SIG-M5 treated with dmso at 0.1 percent for 504 hours (cell line): ENCODE measurements around the gene TRERF1.

Source experiments
- DNase-seq: peaks from one replicate; lab custom pipeline; 2025; ENCODE audit not compliant: unreplicated experiment; lab: John Stamatoyannopoulos, UW

Gene TRERF1

DNA sequence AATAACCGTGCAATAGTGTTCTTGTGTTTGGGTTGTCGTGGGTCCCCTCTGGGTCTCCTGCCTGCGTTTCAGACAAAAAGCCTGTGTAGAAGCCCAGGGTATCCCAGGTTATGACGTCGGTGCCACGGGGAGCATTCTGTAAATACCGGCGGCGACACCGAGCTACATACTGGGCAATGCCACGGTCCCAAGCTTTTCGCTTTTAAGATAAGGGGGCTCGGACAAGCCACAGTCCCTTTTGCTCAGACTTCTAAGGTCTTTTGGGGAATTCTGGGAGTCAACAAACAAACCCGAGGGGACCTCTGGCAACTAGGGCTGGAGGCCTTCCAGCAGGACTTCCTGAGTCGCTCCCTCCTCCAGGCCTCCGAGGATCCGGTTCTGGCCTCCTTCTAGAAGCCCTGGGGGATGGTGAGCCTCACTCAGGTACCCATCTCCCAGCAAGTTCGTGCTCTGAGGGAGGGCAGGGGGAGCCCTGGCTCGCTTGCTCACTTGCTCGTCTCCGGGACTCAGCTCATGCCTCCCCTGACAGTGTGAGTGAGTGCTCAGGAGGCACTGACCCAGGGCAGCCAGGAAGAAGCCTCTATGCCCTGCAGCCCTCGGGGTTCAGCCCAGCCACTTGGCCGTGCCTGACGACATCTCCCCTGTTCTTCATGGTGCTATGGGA is 171.6 kb downstream of the TRERF1 start:
- DNase-seq: no peak

DNA sequence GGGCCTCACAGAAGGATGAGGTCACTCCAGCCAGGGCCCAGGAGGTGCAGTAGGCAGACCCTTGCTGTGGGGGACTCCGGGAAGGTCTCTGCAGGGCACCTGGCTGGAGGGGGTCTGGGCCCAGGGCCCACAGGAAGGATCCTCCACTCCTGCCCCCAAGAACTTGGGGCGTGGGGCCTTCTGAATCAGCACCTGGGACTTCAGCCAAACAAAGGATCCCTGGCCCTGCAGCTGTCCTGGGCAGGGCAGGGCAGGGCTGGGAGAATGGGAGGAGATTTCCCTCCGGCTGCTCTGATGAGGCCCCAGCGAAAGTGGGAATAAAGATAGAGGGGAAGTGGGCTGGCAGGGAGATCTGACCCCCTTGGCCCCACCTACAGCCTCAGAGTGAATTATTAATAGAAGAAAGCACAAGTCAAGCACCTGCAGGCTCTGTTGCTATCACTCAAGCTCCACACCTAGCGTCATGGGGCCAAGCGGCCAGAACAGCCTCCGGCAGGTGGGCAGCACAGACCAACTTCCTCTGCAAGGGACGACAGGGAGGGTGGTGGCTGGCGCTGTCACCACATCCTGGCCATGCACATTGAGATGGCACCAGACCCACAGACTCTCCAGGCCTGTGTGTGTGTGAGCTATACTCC is 172.5 kb downstream of the TRERF1 start:
- DNase-seq: no peak

DNA sequence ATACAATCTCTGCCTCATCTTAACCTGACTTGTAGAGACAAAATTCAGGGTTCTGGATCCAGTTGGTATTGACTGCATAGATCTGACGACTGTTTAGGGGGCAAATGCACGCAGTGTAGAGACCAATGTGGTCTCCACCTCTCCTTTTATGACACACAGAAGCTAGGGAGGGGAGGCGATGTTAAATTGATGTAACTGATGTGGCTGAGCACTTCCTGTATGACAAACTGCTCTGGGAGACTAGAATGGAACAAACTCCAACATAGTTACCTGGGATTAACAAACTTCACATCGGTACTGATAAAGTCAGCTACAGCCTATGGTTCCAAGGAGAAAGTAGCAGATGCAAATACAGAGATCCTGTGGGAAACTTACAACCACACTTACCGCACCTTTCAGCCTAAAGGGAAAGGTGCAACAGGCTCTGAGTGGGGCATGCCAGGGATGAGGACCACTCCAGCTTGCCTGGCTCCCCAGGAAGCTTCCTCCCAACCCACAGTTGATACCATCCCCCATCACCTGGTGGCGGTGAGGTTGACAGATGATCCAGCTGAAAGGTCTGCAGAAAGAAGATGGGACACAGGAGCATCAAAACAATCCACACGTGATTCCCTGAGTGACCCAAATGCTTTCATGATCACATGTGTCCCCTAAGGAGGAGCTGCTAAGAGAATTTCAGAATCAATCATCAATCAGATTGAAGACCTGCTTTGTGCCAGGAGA is 173.4 kb downstream of the TRERF1 start:
- no peak for DNase-seq

DNA sequence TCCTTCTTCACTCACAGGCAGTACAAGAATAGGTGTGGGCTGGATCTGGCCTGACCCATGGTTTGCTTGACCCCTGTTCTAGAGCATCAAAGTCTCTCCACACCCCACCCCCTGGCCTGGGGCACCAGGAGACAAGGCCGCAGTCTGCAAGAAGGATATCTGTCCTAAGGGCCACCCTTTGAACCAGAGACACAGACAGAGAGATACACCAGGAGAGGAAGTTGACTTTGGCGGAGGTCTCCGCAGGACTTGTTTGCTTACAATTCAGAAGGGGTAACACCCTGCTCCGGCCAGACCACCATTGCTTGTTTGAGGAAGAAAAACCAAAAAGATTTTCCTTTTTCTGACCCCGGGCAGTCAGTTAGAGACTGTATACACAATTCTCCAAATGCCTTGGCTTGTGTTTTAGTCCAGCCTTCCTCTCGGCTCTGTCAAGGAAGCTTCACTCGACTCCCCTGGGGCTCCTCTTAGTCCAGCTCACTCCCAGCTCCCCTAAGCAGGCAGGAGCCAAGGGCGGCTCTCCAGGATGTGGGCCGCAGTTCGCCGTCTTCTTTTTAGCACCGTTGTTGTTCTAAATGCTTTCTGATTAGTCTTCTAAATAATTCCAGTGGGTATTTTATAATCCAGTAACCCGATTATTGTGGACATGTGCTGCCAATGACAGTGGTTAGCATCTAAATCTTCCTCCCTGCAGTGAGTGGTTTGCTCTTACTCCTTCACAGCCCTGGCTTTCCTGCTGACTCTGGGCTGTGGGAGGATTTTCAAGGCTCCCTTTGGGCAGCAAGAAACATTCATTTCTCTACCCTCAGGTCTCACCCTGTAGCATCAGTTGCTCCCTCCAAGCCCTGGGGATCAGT is 175.5 kb downstream of the TRERF1 start:
- no peak for DNase-seq

DNA sequence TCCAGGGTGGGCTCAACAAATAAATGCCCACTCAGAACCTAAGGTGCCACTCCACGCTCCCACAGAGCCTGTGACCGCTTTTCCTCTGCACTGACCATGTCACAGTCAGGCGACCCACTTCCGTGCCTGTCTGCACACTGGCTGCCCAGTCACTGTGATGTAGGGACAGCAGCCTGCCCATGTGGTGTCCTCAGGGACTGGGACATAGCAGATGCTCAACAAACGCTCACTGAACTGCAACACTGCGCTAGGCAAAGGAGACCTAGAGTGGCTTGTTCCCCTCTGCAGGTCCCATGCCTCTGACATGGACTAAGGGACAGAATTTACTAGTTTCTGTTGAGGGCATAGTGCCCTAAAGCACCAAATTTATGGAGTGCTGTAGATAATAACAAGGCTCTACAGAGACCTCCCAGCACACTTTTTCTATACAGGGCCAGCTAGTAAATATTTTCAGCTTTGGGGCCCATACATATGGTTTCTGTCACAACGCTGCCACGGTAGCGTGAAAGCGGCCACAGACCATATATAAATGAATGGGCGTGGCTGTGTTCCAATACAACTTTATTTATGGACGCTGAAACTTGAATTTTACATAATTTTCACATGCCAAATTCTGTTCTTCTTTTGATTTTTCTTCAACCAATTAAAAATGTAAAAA is 176.2 kb downstream of the TRERF1 start:
- DNase-seq: no peak

DNA sequence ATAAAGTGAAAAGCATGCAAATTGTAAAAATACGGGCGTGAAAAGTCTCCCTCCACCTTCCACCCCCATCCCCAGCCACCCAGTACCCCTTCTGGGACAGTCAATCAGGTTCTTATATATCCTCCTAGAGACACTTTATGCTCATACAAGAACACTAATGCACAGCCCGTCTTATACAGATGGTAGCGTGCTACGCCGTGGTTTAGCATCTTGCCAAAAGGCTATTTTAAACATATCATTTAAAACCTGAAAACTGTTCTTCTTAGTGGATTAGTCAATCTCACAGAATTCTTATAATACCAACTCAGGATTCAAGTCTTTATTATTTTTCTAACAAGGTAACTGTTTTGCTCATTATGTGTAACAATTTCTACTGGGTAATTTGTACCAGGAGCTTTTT is 176.8 kb downstream of the TRERF1 start:
- no peak for DNase-seq

DNA sequence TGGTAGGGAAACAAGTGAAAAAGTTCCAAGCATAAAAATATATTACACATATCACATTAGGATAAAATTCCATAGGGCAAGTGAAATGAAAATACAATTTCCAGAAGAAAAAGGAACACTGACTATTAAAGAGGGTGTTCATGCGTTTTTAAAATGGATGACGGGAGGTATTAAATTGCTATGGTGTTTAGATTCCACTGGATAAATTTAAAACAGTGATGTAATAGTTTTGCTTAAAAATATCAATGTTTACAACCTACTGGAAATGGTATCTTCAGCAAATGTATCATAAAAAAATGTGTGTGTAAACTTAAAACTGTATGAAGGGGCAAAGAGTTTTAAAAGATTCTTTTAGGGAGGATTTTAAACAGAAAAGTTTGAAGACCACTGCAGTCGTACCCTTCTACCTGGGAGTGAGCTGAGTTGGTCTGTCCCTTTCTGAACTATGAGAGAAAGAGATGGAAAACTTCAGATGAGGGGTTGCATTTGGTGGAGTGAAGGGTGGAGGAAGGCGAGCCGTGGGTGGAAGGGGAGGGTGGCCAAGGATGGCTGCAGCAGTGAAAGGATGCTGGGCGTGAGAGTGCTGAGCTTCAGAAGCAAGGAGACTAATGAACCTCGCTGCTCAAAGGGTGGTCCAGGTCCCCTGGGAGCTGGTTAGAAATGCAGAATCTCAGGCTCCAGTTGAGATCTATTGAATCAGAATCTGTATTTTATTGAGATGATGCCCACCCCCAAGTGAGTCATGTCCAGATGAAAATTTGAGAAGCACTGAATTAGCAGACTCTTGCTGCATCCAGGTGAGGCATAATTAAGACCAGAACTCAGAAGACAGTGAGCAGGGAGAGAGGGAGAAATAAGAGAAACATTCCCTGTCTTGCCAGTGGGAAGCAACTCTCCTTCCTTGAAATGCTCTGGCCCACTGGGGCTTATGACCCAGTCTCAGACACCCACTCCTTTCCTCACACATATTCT is 179.6 kb downstream of the TRERF1 start:
- DNase-seq: no peak

DNA sequence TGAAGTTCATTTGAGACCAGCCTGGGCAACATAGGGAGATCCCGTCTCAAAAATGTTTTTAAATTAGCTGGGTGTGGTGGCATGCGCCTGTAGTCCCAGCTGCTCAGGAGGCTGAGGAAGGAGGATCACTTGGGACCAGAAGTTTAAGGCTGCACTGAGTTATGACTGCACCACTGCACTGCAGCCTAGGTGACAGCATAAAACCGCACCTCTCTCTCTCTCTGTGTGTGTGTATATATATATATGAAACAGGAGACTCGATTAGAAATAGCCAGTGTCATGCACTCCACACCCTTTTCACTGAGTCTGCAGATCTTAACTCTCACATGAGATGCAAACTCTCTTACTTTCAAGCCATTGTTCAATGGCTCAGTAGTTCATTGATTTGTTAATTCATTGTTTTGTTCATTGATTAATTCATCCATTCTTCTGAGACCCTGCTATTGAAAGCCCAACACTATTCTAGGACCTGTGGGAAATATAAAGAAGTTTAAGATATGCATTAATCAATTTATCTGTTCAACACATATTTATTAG is 181.7 kb downstream of the TRERF1 start:
- no peak for DNase-seq

DNA sequence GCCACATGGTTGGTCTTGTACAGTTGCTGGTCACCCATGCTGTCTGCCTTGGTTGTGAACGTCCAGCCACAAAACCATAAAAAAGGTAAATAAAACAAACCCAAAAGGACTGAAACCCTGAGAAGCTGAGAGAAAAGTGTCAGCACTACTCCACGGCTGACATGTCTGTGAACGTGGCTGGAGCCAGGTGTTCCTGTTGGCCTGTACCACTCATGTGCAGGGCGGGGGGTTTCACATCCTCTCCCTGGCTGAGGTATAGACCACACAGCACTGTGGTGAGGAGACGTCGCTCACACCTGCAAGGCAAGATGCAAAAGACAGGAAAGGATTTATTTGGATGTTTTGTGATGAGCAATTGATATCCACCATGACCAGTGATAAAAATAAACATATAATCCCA is 182.2 kb downstream of the TRERF1 start:
- no peak for DNase-seq

DNA sequence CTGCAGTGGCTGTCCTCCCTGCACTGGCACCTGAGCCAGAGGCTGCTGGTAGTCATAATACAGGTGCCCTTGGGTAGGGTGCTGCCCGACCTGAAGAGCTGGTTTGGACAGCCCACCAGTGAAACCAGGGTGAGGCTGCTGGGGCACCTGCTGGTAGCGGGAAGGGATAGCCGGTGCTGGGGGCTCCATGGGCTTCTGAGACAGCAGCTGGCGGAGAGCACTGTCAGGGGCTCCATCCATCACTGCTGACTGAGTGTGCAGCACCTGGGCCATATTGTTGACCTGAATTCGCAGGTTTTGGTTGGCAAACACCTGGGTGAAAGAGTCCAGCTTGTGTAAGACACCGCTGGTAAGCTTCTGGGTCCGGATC is 182.9 kb downstream of the TRERF1 start:
- DNase-seq: no peak

DNA sequence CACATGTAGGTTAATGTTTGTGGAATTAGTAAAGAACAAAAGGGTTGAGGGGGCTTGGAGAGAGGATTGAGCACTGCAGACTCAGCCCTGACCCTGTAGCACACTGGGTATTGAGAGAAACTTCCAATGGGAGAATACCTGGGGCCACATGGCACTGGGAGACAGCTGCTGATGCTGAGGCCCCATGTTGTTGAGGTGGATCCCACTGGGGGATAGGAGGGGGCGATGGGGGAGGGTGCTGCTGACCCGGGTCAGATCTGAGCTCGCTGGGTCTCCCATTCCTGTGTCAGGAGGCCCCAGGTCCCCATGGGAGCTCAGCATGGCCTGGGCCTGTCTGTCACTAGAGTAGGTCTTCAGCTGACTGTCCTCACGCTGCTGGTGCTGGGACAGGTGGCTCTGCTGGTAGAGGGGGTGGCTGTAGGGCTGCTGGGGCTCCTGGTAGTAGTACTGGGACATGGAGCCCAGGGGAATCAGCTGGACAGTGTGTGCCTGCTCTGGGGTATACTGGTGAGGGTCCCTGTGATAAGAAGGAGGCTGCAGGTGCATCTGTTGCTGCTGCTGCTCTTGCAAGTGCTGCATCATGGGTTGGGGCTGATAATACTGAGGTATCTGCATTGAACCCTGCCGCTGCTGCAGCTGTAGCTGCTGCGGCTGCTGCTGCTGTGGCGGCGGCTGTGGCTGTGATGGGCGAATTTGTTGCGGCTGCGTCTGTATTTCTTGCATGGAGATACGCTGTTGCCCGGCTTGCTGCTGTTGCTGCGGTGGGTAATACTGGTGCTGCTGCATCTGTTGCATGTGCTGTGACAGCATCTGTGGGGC is 183.5 kb downstream of the TRERF1 start:
- DNase-seq: no peak

DNA sequence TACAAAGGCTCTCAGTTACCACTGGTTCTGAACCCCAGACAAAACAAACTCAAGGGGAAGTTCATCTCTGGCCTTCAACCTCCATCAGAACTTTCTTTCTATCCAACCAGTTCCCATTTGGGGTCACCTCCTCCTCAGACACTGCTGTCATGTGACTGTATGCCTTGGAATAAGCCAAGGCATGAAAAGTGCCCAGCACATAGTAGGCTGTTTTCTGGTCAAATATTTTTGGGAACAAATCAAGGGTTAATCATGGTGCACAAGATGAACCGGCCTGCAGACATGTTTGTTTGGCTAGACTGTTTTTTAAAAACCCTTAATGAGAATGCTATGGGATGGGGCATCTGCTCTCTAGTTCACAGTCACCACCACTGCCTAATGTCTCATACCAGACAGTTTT is 185.2 kb downstream of the TRERF1 start:
- DNase-seq: no peak

DNA sequence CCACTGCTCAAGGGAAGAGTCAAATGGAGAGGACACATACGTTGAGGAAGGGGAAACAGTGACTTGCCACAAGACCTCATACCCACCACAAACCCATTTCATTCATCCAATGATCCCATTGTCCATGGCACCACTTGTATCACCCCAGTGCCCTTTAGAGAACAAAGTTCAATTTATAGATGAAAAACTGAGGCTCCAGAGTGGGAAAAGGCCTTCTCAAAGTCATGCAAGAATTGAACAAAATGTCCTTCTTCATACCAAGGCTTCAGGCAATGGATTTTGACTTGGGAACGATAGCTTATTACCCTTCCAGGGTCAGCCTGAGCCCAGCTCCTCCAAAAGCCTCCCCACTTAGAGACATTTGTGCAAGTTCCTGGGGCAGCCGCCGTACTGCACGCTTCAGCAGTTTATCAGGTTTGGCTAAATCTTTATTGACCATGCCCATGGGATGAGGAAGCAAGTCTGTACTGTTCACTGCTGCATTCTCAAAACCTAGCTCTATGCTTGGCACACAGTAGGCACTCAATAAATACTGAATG is 186.8 kb downstream of the TRERF1 start:
- no peak for DNase-seq

DNA sequence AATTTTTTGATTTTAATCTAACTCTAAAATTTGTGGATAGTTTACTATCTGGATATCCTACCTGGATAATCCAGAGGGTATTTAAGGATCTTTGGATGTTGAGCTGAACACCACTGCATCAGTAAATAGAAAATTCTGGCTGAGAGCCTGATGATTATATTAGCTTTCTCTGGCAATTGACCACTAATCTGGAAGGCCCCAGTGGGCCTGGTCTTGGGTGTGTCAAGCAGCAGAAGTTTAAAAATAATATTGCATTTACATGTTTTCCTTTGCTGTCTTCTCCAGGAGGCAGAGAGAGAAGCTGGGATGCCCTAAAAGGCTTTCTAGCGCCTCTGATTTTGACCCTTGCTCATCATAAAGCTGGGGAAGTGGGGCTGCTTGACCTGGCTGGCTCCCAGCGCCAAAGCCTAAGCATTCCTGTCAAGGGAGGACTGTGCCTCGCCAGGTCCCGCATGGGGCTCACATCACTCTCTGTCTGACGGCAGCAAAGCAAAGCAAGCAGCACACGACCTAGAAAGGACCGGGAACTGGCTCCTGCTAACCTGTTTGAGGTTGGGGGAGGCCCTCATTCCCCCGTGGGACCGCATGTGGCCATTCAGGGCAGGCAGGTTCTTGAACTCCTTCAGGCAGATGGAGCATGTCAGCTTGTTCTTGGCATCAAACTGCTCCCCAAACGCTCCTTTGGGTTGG is 187.4 kb downstream of the TRERF1 start:
- DNase-seq: no peak

DNA sequence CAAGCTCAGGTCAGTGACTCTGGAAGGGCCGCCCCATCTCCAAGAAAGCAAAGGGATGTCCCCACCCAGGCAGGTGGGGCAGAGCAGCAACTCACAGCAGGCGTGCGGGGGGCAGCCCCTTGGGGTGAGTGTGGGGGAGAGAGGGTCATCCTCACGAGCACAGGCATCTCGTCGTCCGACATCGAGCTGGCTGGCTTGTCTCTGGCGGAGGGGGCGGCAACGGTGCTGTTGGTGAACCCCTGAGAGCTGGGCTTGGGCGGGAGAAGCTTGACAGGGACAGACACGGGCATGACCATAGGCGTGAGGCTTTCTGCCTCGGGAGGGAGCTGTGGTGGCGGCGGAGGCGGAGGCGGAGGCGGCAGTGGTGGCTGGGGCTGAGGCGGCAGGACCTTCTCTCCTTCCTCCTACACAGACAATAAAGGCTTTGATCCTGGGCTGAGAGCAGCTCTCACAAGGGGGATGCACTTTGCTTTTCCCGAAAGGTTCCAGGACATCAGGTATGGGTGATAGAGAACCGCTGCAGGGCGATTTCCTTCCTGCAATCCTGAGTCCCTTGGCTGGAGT is 188.5 kb downstream of the TRERF1 start:
- DNase-seq: no peak

DNA sequence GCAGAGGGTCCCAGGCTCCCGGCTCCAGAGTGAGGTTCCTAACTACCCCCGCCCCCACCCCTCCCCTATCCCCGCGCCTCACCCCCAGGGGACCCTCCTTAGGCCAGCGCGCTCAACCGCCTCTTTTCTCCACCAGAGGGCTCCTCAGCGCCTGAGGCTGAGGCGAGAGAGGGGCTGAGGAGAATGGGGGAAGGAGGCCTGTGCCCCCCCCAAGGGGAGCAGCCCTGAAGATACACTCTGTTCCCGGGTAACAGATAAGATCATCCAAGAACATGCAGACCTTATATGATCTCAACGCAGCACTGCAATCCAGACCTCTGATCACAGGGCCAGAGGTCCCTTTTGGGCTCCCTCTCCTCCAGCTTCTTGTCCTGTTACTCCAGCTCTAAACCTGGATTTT is 190.8 kb downstream of the TRERF1 start:
- DNase-seq: no peak

DNA sequence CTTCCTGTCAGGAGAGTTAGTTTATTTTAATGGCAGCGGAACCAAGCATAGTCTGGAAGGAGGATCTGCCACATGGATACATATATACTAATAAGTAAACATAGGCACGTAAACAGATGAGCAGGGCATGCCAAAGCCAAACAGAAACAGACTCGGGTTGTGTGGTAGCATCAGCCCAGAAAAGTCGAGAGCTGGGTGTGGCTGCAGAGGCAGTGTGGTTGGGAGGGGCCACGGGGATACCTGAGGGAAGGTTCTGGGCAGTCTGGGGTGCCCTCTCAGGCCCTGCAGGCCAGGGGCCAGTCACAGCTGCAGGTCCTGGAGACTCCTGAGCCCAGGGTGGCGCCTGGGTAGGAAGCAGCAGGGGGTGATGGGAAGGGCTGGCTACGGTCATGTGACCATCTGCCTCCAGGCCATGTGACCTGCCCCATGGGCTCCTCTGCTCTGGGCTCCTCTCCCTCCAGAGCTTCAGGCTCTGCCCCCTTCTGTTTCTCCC is 191.3 kb downstream of the TRERF1 start:
- DNase-seq: no peak
